ENCODE data around the gene METTL26. TPM values are rescaled to one million over a fixed set of nuclear protein-coding genes. Genes with fewer than 3 reads are reported as not detected.

METTL26 gene
- total and polyA plus RNA-seq, 9 of the 15 experiments (the other 6 are each of a cell fraction or from before 2014, with no cell fraction given): 7.3 to 262 (median 80.9) TPM

DNA sequence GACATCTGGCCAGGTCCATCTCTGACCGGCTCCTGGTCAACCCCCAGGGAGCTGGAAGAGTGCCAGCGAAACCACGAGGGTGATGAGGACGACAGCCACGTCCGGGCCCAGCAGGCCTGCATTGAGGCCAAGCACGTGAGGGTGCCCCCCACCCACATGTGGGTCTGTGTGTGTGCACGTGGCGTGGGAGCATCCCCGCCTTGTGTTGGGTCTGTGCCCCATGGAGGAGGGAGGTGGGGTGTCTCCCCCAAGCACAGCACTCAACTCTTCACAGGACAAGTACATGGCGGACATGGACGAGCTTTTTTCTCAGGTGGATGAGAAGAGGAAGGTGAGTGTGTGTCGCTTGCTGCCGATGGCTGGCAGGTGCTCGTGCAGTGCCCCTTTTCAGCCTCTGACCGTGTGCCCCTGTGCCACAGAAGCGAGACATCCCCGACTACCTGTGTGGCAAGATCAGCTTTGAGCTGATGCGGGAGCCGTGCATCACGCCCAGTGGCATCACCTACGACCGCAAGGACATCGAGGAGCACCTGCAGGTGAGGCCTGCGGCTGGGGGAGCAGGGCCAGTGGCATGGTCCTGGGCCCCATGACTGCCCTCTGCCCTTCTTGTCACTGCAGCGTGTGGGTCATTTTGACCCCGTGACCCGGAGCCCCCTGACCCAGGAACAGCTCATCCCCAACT is 45.8 kb upstream of the METTL26 start (continued):
- TF ChIP-seq, protein P1, sequence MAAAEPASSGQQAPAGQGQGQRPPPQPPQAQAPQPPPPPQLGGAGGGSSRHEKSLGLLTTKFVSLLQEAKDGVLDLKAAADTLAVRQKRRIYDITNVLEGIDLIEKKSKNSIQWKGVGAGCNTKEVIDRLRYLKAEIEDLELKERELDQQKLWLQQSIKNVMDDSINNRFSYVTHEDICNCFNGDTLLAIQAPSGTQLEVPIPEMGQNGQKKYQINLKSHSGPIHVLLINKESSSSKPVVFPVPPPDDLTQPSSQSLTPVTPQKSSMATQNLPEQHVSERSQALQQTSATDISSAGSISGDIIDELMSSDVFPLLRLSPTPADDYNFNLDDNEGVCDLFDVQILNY (CRISPR knock-in tag; IDR thresholded peaks at IDR 0.05): no peak; the same call in 1 of the 2 replicates
- no peak for TF ChIP-seq LARP7 (IDR thresholded peaks at IDR 0.05)
- TF ChIP-seq, protein P2, sequence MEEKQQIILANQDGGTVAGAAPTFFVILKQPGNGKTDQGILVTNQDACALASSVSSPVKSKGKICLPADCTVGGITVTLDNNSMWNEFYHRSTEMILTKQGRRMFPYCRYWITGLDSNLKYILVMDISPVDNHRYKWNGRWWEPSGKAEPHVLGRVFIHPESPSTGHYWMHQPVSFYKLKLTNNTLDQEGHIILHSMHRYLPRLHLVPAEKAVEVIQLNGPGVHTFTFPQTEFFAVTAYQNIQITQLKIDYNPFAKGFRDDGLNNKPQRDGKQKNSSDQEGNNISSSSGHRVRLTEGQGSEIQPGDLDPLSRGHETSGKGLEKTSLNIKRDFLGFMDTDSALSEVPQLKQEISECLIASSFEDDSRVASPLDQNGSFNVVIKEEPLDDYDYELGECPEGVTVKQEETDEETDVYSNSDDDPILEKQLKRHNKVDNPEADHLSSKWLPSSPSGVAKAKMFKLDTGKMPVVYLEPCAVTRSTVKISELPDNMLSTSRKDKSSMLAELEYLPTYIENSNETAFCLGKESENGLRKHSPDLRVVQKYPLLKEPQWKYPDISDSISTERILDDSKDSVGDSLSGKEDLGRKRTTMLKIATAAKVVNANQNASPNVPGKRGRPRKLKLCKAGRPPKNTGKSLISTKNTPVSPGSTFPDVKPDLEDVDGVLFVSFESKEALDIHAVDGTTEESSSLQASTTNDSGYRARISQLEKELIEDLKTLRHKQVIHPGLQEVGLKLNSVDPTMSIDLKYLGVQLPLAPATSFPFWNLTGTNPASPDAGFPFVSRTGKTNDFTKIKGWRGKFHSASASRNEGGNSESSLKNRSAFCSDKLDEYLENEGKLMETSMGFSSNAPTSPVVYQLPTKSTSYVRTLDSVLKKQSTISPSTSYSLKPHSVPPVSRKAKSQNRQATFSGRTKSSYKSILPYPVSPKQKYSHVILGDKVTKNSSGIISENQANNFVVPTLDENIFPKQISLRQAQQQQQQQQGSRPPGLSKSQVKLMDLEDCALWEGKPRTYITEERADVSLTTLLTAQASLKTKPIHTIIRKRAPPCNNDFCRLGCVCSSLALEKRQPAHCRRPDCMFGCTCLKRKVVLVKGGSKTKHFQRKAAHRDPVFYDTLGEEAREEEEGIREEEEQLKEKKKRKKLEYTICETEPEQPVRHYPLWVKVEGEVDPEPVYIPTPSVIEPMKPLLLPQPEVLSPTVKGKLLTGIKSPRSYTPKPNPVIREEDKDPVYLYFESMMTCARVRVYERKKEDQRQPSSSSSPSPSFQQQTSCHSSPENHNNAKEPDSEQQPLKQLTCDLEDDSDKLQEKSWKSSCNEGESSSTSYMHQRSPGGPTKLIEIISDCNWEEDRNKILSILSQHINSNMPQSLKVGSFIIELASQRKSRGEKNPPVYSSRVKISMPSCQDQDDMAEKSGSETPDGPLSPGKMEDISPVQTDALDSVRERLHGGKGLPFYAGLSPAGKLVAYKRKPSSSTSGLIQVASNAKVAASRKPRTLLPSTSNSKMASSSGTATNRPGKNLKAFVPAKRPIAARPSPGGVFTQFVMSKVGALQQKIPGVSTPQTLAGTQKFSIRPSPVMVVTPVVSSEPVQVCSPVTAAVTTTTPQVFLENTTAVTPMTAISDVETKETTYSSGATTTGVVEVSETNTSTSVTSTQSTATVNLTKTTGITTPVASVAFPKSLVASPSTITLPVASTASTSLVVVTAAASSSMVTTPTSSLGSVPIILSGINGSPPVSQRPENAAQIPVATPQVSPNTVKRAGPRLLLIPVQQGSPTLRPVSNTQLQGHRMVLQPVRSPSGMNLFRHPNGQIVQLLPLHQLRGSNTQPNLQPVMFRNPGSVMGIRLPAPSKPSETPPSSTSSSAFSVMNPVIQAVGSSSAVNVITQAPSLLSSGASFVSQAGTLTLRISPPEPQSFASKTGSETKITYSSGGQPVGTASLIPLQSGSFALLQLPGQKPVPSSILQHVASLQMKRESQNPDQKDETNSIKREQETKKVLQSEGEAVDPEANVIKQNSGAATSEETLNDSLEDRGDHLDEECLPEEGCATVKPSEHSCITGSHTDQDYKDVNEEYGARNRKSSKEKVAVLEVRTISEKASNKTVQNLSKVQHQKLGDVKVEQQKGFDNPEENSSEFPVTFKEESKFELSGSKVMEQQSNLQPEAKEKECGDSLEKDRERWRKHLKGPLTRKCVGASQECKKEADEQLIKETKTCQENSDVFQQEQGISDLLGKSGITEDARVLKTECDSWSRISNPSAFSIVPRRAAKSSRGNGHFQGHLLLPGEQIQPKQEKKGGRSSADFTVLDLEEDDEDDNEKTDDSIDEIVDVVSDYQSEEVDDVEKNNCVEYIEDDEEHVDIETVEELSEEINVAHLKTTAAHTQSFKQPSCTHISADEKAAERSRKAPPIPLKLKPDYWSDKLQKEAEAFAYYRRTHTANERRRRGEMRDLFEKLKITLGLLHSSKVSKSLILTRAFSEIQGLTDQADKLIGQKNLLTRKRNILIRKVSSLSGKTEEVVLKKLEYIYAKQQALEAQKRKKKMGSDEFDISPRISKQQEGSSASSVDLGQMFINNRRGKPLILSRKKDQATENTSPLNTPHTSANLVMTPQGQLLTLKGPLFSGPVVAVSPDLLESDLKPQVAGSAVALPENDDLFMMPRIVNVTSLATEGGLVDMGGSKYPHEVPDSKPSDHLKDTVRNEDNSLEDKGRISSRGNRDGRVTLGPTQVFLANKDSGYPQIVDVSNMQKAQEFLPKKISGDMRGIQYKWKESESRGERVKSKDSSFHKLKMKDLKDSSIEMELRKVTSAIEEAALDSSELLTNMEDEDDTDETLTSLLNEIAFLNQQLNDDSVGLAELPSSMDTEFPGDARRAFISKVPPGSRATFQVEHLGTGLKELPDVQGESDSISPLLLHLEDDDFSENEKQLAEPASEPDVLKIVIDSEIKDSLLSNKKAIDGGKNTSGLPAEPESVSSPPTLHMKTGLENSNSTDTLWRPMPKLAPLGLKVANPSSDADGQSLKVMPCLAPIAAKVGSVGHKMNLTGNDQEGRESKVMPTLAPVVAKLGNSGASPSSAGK (IDR thresholded peaks at IDR 0.05): peak; percentile 97
- TF ChIP-seq, protein P3, sequence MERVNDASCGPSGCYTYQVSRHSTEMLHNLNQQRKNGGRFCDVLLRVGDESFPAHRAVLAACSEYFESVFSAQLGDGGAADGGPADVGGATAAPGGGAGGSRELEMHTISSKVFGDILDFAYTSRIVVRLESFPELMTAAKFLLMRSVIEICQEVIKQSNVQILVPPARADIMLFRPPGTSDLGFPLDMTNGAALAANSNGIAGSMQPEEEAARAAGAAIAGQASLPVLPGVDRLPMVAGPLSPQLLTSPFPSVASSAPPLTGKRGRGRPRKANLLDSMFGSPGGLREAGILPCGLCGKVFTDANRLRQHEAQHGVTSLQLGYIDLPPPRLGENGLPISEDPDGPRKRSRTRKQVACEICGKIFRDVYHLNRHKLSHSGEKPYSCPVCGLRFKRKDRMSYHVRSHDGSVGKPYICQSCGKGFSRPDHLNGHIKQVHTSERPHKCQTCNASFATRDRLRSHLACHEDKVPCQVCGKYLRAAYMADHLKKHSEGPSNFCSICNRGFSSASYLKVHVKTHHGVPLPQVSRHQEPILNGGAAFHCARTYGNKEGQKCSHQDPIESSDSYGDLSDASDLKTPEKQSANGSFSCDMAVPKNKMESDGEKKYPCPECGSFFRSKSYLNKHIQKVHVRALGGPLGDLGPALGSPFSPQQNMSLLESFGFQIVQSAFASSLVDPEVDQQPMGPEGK (CRISPR knock-in tag; IDR thresholded peaks at IDR 0.05; ENCODE audit: borderline replicate concordance): no peak
- TF ChIP-seq, protein P4, sequence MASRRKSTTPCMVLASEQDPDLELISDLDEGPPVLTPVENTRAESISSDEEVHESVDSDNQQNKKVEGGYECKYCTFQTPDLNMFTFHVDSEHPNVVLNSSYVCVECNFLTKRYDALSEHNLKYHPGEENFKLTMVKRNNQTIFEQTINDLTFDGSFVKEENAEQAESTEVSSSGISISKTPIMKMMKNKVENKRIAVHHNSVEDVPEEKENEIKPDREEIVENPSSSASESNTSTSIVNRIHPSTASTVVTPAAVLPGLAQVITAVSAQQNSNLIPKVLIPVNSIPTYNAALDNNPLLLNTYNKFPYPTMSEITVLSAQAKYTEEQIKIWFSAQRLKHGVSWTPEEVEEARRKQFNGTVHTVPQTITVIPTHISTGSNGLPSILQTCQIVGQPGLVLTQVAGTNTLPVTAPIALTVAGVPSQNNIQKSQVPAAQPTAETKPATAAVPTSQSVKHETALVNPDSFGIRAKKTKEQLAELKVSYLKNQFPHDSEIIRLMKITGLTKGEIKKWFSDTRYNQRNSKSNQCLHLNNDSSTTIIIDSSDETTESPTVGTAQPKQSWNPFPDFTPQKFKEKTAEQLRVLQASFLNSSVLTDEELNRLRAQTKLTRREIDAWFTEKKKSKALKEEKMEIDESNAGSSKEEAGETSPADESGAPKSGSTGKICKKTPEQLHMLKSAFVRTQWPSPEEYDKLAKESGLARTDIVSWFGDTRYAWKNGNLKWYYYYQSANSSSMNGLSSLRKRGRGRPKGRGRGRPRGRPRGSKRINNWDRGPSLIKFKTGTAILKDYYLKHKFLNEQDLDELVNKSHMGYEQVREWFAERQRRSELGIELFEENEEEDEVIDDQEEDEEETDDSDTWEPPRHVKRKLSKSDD (conservative IDR thresholded peaks at IDR 0.05; ENCODE audit: low read length): no peak
- TF ChIP-seq ELF1 (tag; IDR thresholded peaks at IDR 0.05): no peak
- TF ChIP-seq CHD1 (IDR thresholded peaks at IDR 0.05; ENCODE audit: low read length): no peak
- TF ChIP-seq ELF2 (CRISPR knock-in tag; IDR thresholded peaks at IDR 0.05): no peak
- TF ChIP-seq SMARCA4 (IDR thresholded peaks at IDR 0.05): no peak
- no peak for TF ChIP-seq DNMT1 (IDR thresholded peaks at IDR 0.05)
- no peak for TF ChIP-seq SMARCB1 (IDR thresholded peaks at IDR 0.05; ENCODE audit: insufficient read length, low read depth)
